Measurements from ENCODE around the gene CCDC89. TPM values are rescaled to one million over a fixed set of nuclear protein-coding genes. Genes with fewer than 3 reads are reported as not detected.

The CCDC89 gene
- total and polyA plus RNA-seq, 9 of the 15 experiments (the other 6 are each of a cell fraction or from before 2014, with no cell fraction given), result 0.07 to 0.09 TPM; not detected in 7

GRCh38 chr11:85682330-85683305 lies 3.4 kb downstream of the CCDC89 start:
- Histone ChIP-seq H3K9ac (ENCODE audit: insufficient read depth in 1 of 2, low read depth in 2 of 2, low read length in 2 of 2) (no peak overlapping the region), H3K36me3 (ENCODE audit: control insufficient read depth, insufficient read depth, low read length) (no peaks in the 10 kb centered on the region), H3K27ac (ENCODE audit: extremely low read depth, low read depth, low read length) (no peak overlapping the region), H3K9me3 (replicated peaks; ENCODE audit: control insufficient read depth, insufficient read depth, low read depth, low read length) (no peaks in the 10 kb centered on the region), H3K4me1 (replicated peaks in 1 of 2; ENCODE audit: control insufficient read depth in 2 of 2, insufficient read depth in 2 of 2, low read length in 2 of 2) (peaks cover 0 to 9% of the 10 kb centered on the region in 2 experiments; a peak in 1 of 5 replicates), H4K20me1 (replicated peaks; ENCODE audit: control insufficient read depth, insufficient read depth, low read length) (no peaks in the 10 kb centered on the region), H3K27me3 (ENCODE audit: control insufficient read depth in 2 of 2, insufficient read depth in 2 of 2, low read length in 2 of 2) (peaks cover 5 to 27% of the 10 kb centered on the region in 2 experiments), H3K79me2 (ENCODE audit: control insufficient read depth, insufficient read depth, low read length) (no peaks in the 10 kb centered on the region), H3K4me3 (no peak overlapping the region), H3K4me2 (ENCODE audit: insufficient read depth, low read length) (no peak overlapping the region), H2AFZ (ENCODE audit: low read depth, low read length) (peak overlapping the region; percentile 69; the same call in 1 of the 2 replicates), H3K9me1 (ENCODE audit: control insufficient read depth, insufficient read depth, low read length) (no peaks in the 10 kb centered on the region)
- ChIA-PET POLR2A (no interaction called here), CTCF (ENCODE audit: low intra/inter-chr PET ratio) (no interaction called here)
- no TSS peak for BruUV-seq (replicated peaks)
- in situ Hi-C loops (cut with MboI), result no loop called here
- 20% methylated on average over 27 of the region's 43 CpGs for WGBS (ENCODE audit: insufficient coverage, low coverage, missing lambda C conversion rate)
- peak; percentile 15 to 40 (median 22) for DNase-seq (ENCODE audit: extremely low read depth in 1 of 4, low spot score in 3 of 4)
- intact Hi-C loops (cut with micrococcal nuclease), result no loop called here
- TF ChIP-seq NRF1 (conservative IDR thresholded peaks at IDR 0.05 in 1 of 2, IDR thresholded peaks at IDR 0.05 in 1 of 2) (peak; percentile 84 to 87), ZNF609 (CRISPR knock-in tag; IDR thresholded peaks at IDR 0.05; ENCODE audit: borderline replicate concordance) (no peak), POLR2B (IDR thresholded peaks at IDR 0.05; ENCODE audit: low read depth, partially characterized antibody) (no peak), HDAC2 (IDR thresholded peaks at IDR 0.05) (no peak), HMGN3 (IDR thresholded peaks at IDR 0.05; ENCODE audit: borderline replicate concordance, extremely low read depth, insufficient read length, low read depth, low read length) (no peak), ZNF766 (CRISPR knock-in tag; conservative IDR thresholded peaks at IDR 0.05) (no peak), POLR3G (IDR thresholded peaks at IDR 0.05; ENCODE audit: extremely low read depth, insufficient read length, insufficient replicate concordance) (no peak), E2F6 (IDR thresholded peaks at IDR 0.05; ENCODE audit: borderline replicate concordance in 1 of 2, extremely low read depth in 1 of 2, insufficient read depth in 1 of 2, insufficient read length in 1 of 2, low read depth in 1 of 2, low read length in 1 of 2, poor library complexity in 1 of 2, severe bottlenecking in 1 of 2) (peak in 1 of 2 experiments; percentile 24), XRCC3 (IDR thresholded peaks at IDR 0.05) (no peak), ATF3 (IDR thresholded peaks at IDR 0.05) (no peak), ATF3 (CRISPR knock-in tag; conservative IDR thresholded peaks at IDR 0.05) (no peak)
- no peak for FAIRE-seq
- ATAC-seq, result peak; percentile 62
